ENCODE measurements around the gene KRTAP5-3.

DNA sequence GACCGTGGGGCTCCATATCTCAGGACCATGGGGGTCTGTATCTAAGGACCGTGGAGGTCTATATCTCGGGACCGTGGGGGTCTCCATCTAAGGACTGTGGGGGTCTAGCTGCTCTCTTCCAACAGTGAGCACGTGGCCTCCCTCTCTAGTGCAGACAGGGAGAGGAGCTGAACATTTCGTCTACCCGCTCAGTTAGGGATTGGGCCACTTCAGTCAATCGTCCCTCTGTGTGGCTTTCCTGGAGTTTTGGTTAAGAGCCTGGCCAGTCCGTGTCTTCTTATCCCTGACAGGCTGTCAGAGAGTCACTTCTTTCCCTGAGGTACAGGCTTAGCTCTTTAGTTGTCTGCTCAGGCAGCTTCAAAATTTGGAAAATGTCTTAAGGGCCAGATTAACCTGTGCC lies 26.3 kb downstream of the KRTAP5-3 start:
- TF ChIP-seq LEF1 (IDR thresholded peaks at IDR 0.05; ENCODE audit: borderline replicate concordance) (no peak), FOXA1 (IDR thresholded peaks at IDR 0.05) (no peak), SUZ12 (IDR thresholded peaks at IDR 0.05) (no peak), FOXM1 (IDR thresholded peaks at IDR 0.05; ENCODE audit: borderline replicate concordance) (no peak), ZNF384 (IDR thresholded peaks at IDR 0.05) (no peak), ELF4 (IDR thresholded peaks at IDR 0.05) (no peak), NFRKB (IDR thresholded peaks at IDR 0.05) (no peak), TARDBP (IDR thresholded peaks at IDR 0.05) (no peak), CTBP1 (IDR thresholded peaks at IDR 0.05; ENCODE audit: borderline replicate concordance) (no peak), SP1 (IDR thresholded peaks at IDR 0.05) (no peak), FOXK2 (IDR thresholded peaks at IDR 0.05) (no peak), BHLHE40 (IDR thresholded peaks at IDR 0.05; ENCODE audit: borderline replicate concordance) (no peak)
- TF ChIP-seq, protein P1, sequence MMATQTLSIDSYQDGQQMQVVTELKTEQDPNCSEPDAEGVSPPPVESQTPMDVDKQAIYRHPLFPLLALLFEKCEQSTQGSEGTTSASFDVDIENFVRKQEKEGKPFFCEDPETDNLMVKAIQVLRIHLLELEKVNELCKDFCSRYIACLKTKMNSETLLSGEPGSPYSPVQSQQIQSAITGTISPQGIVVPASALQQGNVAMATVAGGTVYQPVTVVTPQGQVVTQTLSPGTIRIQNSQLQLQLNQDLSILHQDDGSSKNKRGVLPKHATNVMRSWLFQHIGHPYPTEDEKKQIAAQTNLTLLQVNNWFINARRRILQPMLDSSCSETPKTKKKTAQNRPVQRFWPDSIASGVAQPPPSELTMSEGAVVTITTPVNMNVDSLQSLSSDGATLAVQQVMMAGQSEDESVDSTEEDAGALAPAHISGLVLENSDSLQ (IDR thresholded peaks at IDR 0.05) = no peak

All from HEK293T (cell line).